Kidney (tissue), 14 donors: ENCODE measurements around the gene TECTB. TPM values are rescaled to one million over a fixed set of nuclear protein-coding genes. Genes with fewer than 3 reads are reported as not detected.

Experiments used
- DNase-seq, 5 donors: peaks; one replicate each; pipeline ENCODE4 v3.0.0-alpha.2; 2013 to 2020
- FAIRE-seq: peaks from 2 replicates; lab custom pipeline; 2012; peaks lifted over from hg19 to GRCh38; lab: Jason Lieb, UNC
- H3K27ac ChIP-seq, 2 donors: one replicate each; pipeline ENCODE4 v1.7.0; 2013; ENCODE audit warnings: low read depth in 2 of 2, low read length in 2 of 2, inconsistent platforms in 1 of 2
- H3K27me3 ChIP-seq: one replicate; pipeline ENCODE4 v1.7.1; 2013; ENCODE audit warnings: low read length, inconsistent platforms; ENCODE audit not compliant: control insufficient read depth, insufficient read depth
- H3K36me3 ChIP-seq, 3 donors: one replicate each; pipeline versions ENCODE4 v1.7.0 to v1.7.1; 2013; ENCODE audit warnings: low read length in 3 of 3, control low read depth in 1 of 3, inconsistent platforms in 1 of 3; ENCODE audit not compliant: insufficient read depth in 3 of 3, control insufficient read depth in 2 of 3
- H3K4me1 ChIP-seq, 3 donors: one replicate each; pipeline versions ENCODE4 v1.7.0 to v1.7.1; 2013; ENCODE audit warnings: low read length in 3 of 3, inconsistent platforms in 1 of 3, low read depth in 1 of 3; ENCODE audit not compliant: control insufficient read depth in 2 of 3, insufficient read depth in 2 of 3
- H3K4me3 ChIP-seq, 3 donors: one replicate each; pipeline versions ENCODE4 v1.7.0 to v1.8.1; 2013; ENCODE audit warnings: low read length in 3 of 3, control low read depth in 1 of 3, inconsistent platforms in 1 of 3
- H3K9ac ChIP-seq, 3 donors: one replicate each; pipeline versions ENCODE4 v1.7.0 to v1.7.1; 2013; ENCODE audit warnings: low read length in 3 of 3, control low read depth in 1 of 3, inconsistent platforms in 1 of 3
- H3K9me3 ChIP-seq, 3 donors: one replicate each; pipeline versions ENCODE4 v1.7.0 to v1.7.1; 2013; ENCODE audit warnings: low read length in 3 of 3, control low read depth in 1 of 3, inconsistent platforms in 1 of 3; ENCODE audit not compliant: control insufficient read depth in 2 of 3, insufficient read depth in 1 of 3
- CTCF ChIP-seq: IDR thresholded peaks from 3 replicates; pipeline ENCODE4 v1.5.1; 2012; ENCODE audit warnings: mild to moderate bottlenecking, moderate library complexity, borderline replicate concordance; ENCODE audit not compliant: insufficient read depth; ENCODE audit errors: extremely low read depth
- intact Hi-C: fragments of 100-400 bp; cut with DNase I; formaldehyde crosslinking; loops from one replicate; pipeline ENCODE4 v1.11.1; 2022
- polyA plus RNA-seq: library from polyadenylated mRNA; stranded (reverse); fragments of 350-450 nt; fragmentation: Illumina TruSeq; extraction: RNeasy Lipid Tissue Mini Kit (QIAGEN cat#74804); gene quantifications from one replicate; pipeline ENCODE4 v1.2.3, GENCODE V29; 2014; ENCODE audit warnings: low read depth, low replicate concordance; ENCODE audit not compliant: insufficient read depth
- total RNA-seq: library from RNA; stranded (reverse); fragmentation: NEBNext Ultra II Directional; extraction: Animal tissue kit (Norgen Biotek cat#: 25700); gene quantifications from one replicate; pipeline ENCODE4 v1.2.1, GENCODE V29; 2021
- donor health status: control.
- donor health status: control.
- donor health status: control.
- donor health status: control.
- donor health status: control.
- donor health status: DM: yes; HTN: yes; CAD: no.
- donor health status: Normal renal cell carcinoma (clear cell type).

The TECTB gene
- total and polyA plus RNA-seq, 2 donors from 2014 or later = not detected

- no peak overlapping the region for H3K27ac ChIP-seq
- H3K9ac ChIP-seq = no peak overlapping the region
- H3K9me3 ChIP-seq = no peaks in the 10 kb centered on the region
- H3K36me3 ChIP-seq = no peaks in the 10 kb centered on the region
- FAIRE-seq = no peak
- H3K27me3 ChIP-seq = no peaks in the 10 kb centered on the region
- TF ChIP-seq CTCF = no peak
- DNase-seq = no peak
- intact Hi-C loops = no loop called here
- H3K4me1 ChIP-seq = peaks cover 0 to 12% (median 5%) of the 10 kb centered on the region in 3 donors
- no peak overlapping the region for H3K4me3 ChIP-seq
Measured at GRCh38 chr10:112294169-112294568, 11.0 kb downstream of the TECTB start.

- FAIRE-seq (no peak), DNase-seq (no peak)
- intact Hi-C loops = no loop called here
- H3K4me3 ChIP-seq = no peak overlapping the region
- H3K27ac ChIP-seq = peak overlapping the region in 1 of 2 donors; percentile 45
- peaks cover 0 to 12% (median 5%) of the 10 kb centered on the region in 3 donors for H3K4me1 ChIP-seq
- TF ChIP-seq CTCF = no peak
- H3K36me3 ChIP-seq = no peaks in the 10 kb centered on the region
- no peak overlapping the region for H3K9ac ChIP-seq
- no peaks in the 10 kb centered on the region for H3K9me3 ChIP-seq
- H3K27me3 ChIP-seq = no peaks in the 10 kb centered on the region
Measured at GRCh38 chr10:112295853-112296830, 12.9 kb downstream of the TECTB start.

GRCh38 chr10:112296908-112297331 is 13.7 kb downstream of the TECTB start:
- DNase-seq = no peak
- H3K27me3 ChIP-seq = no peaks in the 10 kb centered on the region
- no peak overlapping the region for H3K4me3 ChIP-seq
- H3K36me3 ChIP-seq = no peaks in the 10 kb centered on the region
- no peak for TF ChIP-seq CTCF
- intact Hi-C loops = no loop called here
- H3K9me3 ChIP-seq = no peaks in the 10 kb centered on the region
- FAIRE-seq = no peak
- H3K27ac ChIP-seq = no peak overlapping the region
- H3K9ac ChIP-seq = no peak overlapping the region
- H3K4me1 ChIP-seq = peaks cover 0 to 12% (median 5%) of the 10 kb centered on the region in 3 donors
